Ectodermal cell (in vitro differentiated cells): ENCODE measurements around the gene ETFDH. TPM values are rescaled to one million over a fixed set of nuclear protein-coding genes. Genes with fewer than 3 reads are reported as not detected.
A peak's percentile ranks its signal among the peaks of the same experiment; 100 is the strongest.

ENCODE experiments used
- H3K27ac ChIP-seq: 2 replicates; pipeline ENCODE4 v1.7.0; 2013; ENCODE audit warnings: mild to moderate bottlenecking, low read depth, low read length; ENCODE audit not compliant: insufficient read depth, poor library complexity, severe bottlenecking
- H3K27me3 ChIP-seq: 2 replicates; pipeline ENCODE4 v1.7.0; 2013; ENCODE audit warnings: mild to moderate bottlenecking, low read length; ENCODE audit not compliant: insufficient read depth, control insufficient read depth, poor library complexity, severe bottlenecking
- H3K36me3 ChIP-seq: one replicate; pipeline ENCODE4 v1.7.0; 2013; ENCODE audit warnings: low read length; ENCODE audit not compliant: control insufficient read depth, insufficient read depth
- H3K4me1 ChIP-seq: one replicate; pipeline ENCODE4 v1.7.0; 2013; ENCODE audit warnings: low read length; ENCODE audit not compliant: control insufficient read depth, insufficient read depth
- H3K4me3 ChIP-seq: 2 replicates; pipeline ENCODE4 v1.7.0; 2013; ENCODE audit warnings: low read depth, low read length, control low read depth; ENCODE audit not compliant: insufficient read depth
- H3K9me3 ChIP-seq: 2 replicates; pipeline ENCODE4 v1.7.0; 2013; ENCODE audit warnings: mild to moderate bottlenecking, low read length, moderate library complexity; ENCODE audit not compliant: control insufficient read depth
- WGBS, 2 experiments: methylation state at CpG; one replicate each; pipeline ENCODE4 v1.1.7; 2013; ENCODE audit warnings: missing lambda C conversion rate in 2 of 2; 5-methylcytosine and 5-hydroxymethylcytosine counted together
- polyA plus RNA-seq, 4 experiments: library from polyadenylated mRNA; stranded (reverse); fragments of 50-300 nt; gene quantifications; one replicate each; pipeline ENCODE4 v1.2.3, GENCODE V29; 2013

ETFDH gene
- 14.5 TPM for polyA plus RNA-seq (2013, experiment 1 of 4)
- 11.7 TPM for polyA plus RNA-seq (2013, experiment 2 of 4)
- polyA plus RNA-seq (2013, experiment 3 of 4) = 9.2 TPM
- polyA plus RNA-seq (2013, experiment 4 of 4) = 14.8 TPM

- H3K36me3 ChIP-seq = no peaks in the 10 kb centered on the region
- peak within 1 kb of the TSS; percentile 97 for H3K4me3 ChIP-seq
- H3K4me1 ChIP-seq = peaks cover 4% of the 10 kb centered on the region
- WGBS, 2 experiments = 1% methylated on average over 60 of the region's 60 CpGs
- H3K27me3 ChIP-seq = no peaks in the 10 kb centered on the region
- peak within 1 kb of the TSS; percentile 93 for H3K27ac ChIP-seq
- H3K9me3 ChIP-seq = no peaks in the 10 kb centered on the region
Measured at GRCh38 chr4:158671915-158672806, at the start of gene ETFDH. Gene ETFDH (plus strand): TSS chr4:158672296. CDS start chr4:158672457, 161 bp downstream.

GRCh38 chr4:158624889-158625478 lies 47.1 kb upstream of the ETFDH start:
- H3K27me3 ChIP-seq = no peaks in the 10 kb centered on the region
- no peaks in the 10 kb centered on the region for H3K4me1 ChIP-seq
- H3K27ac ChIP-seq = no peak overlapping the region
- H3K36me3 ChIP-seq = no peaks in the 10 kb centered on the region
- 50 to 55% methylated on average over 2 to 3 of the region's 3 CpGs for WGBS, 2 experiments
- no peak overlapping the region for H3K4me3 ChIP-seq
- H3K9me3 ChIP-seq = no peaks in the 10 kb centered on the region

GRCh38 chr4:158625544-158625943 lies 46.6 kb upstream of the ETFDH start:
- Histone ChIP-seq H3K4me3 (no peak overlapping the region), H3K36me3 (no peaks in the 10 kb centered on the region), H3K9me3 (no peaks in the 10 kb centered on the region), H3K27me3 (no peaks in the 10 kb centered on the region), H3K4me1 (no peaks in the 10 kb centered on the region), H3K27ac (no peak overlapping the region)
- WGBS, 2 experiments = 82 to 100% methylated on average over 1 of the region's 2 CpGs

GRCh38 chr4:158630893-158631292 lies 41.2 kb upstream of the ETFDH start:
- WGBS, 2 experiments = 55 to 73% methylated on average over 1 of the region's 1 CpG
- no peaks in the 10 kb centered on the region for H3K4me1 ChIP-seq
- H3K27ac ChIP-seq = no peak overlapping the region
- H3K4me3 ChIP-seq = no peak overlapping the region
- H3K9me3 ChIP-seq = no peaks in the 10 kb centered on the region
- no peaks in the 10 kb centered on the region for H3K36me3 ChIP-seq
- no peaks in the 10 kb centered on the region for H3K27me3 ChIP-seq

- no peaks in the 10 kb centered on the region for H3K9me3 ChIP-seq
- H3K27me3 ChIP-seq = no peaks in the 10 kb centered on the region
- 91 to 100% methylated on average over 1 of the region's 1 CpG for WGBS, 2 experiments
- no peak overlapping the region for H3K27ac ChIP-seq
- H3K36me3 ChIP-seq = no peaks in the 10 kb centered on the region
- no peak overlapping the region for H3K4me3 ChIP-seq
- H3K4me1 ChIP-seq = no peaks in the 10 kb centered on the region
Measured at GRCh38 chr4:158636619-158637018, 35.5 kb upstream of the ETFDH start.

- Histone ChIP-seq H3K4me1 (no peaks in the 10 kb centered on the region), H3K36me3 (no peaks in the 10 kb centered on the region), H3K9me3 (no peaks in the 10 kb centered on the region), H3K4me3 (no peak overlapping the region), H3K27ac (no peak overlapping the region), H3K27me3 (no peaks in the 10 kb centered on the region)
- 80 to 94% methylated on average over 5 of the region's 5 CpGs for WGBS, 2 experiments
Measured at GRCh38 chr4:158644356-158644755, 27.7 kb upstream of the ETFDH start.

GRCh38 chr4:158644760-158645159 lies 27.3 kb upstream of the ETFDH start:
- no peaks in the 10 kb centered on the region for H3K27me3 ChIP-seq
- no peaks in the 10 kb centered on the region for H3K9me3 ChIP-seq
- no peak overlapping the region for H3K27ac ChIP-seq
- H3K4me1 ChIP-seq = no peaks in the 10 kb centered on the region
- H3K36me3 ChIP-seq = no peaks in the 10 kb centered on the region
- no peak overlapping the region for H3K4me3 ChIP-seq
- WGBS, 2 experiments = 94 to 97% methylated on average over 2 of the region's 3 CpGs

- no peak overlapping the region for H3K4me3 ChIP-seq
- H3K27ac ChIP-seq = no peak overlapping the region
- 90 to 97% methylated on average over 3 to 4 of the region's 4 CpGs for WGBS, 2 experiments
Measured at GRCh38 chr4:158649111-158649680, 22.9 kb upstream of the ETFDH start.

GRCh38 chr4:158652920-158653319 lies 19.2 kb upstream of the ETFDH start:
- Histone ChIP-seq H3K4me1 (peaks cover 5% of the 10 kb centered on the region), H3K27me3 (no peaks in the 10 kb centered on the region), H3K27ac (no peak overlapping the region), H3K9me3 (no peaks in the 10 kb centered on the region), H3K36me3 (no peaks in the 10 kb centered on the region), H3K4me3 (no peak overlapping the region)
- 90 to 96% methylated on average over 1 to 2 of the region's 2 CpGs for WGBS, 2 experiments

More at GRCh38 chr4:158649111-158649680, 22.9 kb upstream of the ETFDH start:
- Histone ChIP-seq H3K36me3 (no peaks in the 10 kb centered on the region), H3K4me1 (no peaks in the 10 kb centered on the region), H3K9me3 (no peaks in the 10 kb centered on the region), H3K27me3 (no peaks in the 10 kb centered on the region)

GRCh38 chr4:158656439-158656838 lies 15.7 kb upstream of the ETFDH start:
- no CpG with 5 or more reads among the region's 1 CpG for WGBS, 2 experiments
- Histone ChIP-seq H3K27ac (no peak overlapping the region), H3K9me3 (no peaks in the 10 kb centered on the region), H3K4me3 (no peak overlapping the region), H3K36me3 (no peaks in the 10 kb centered on the region), H3K27me3 (no peaks in the 10 kb centered on the region), H3K4me1 (peaks cover 5% of the 10 kb centered on the region)
